ENCODE measurements around the gene CHPF. TPM values are rescaled to one million over a fixed set of nuclear protein-coding genes. Genes with fewer than 3 reads are reported as not detected.

Gene CHPF
- total RNA-seq, 1 experiment from 2014 or later: 53.9 TPM

GRCh38 chr2:219496825-219497494, 46.6 kb downstream of the CHPF start:
- no peak for DNase-seq (ENCODE audit: low spot score)

- DNase-seq (ENCODE audit: low spot score): no peak
Measured at GRCh38 chr2:219496247-219496824, 47.3 kb downstream of the CHPF start.

GRCh38 chr2:219495531-219496122, 48.0 kb downstream of the CHPF start:
- DNase-seq (ENCODE audit: low spot score): peak; percentile 53

- no peak for DNase-seq (ENCODE audit: low spot score)
Measured at GRCh38 chr2:219494952-219495530, 48.6 kb downstream of the CHPF start.

GRCh38 chr2:219493086-219493485, 50.5 kb downstream of the CHPF start:
- DNase-seq (ENCODE audit: low spot score): no peak

- no peak for DNase-seq (ENCODE audit: low spot score)
Measured at GRCh38 chr2:219492575-219492974, 51.0 kb downstream of the CHPF start.

GRCh38 chr2:219491278-219491963, 52.2 kb downstream of the CHPF start:
- no peak for DNase-seq (ENCODE audit: low spot score)

GRCh38 chr2:219490600-219491130, 52.9 kb downstream of the CHPF start:
- no peak for DNase-seq (ENCODE audit: low spot score)

GRCh38 chr2:219490186-219490585, 53.4 kb downstream of the CHPF start:
- DNase-seq (ENCODE audit: low spot score): no peak

- no peak for DNase-seq (ENCODE audit: low spot score)
Measured at GRCh38 chr2:219489315-219489714, 54.3 kb downstream of the CHPF start.

Other genes with a start within 250 kb of the CHPF start
- gene PTPRN, start 234.4 kb downstream of the CHPF start, total RNA-seq (2014; rRNA removed; shearing (Covaris generic)): 6.8 and 10.0 TPM in 2 replicates
- not detected in 2 replicates for gene RESP18, start 211.1 kb downstream of the CHPF start, total RNA-seq (2014; rRNA removed; shearing (Covaris generic))
- gene DNPEP, start 155.9 kb downstream of the CHPF start, total RNA-seq (2014; rRNA removed; shearing (Covaris generic)): 79.9 and 87.7 TPM in 2 replicates
- gene DES, start 125.4 kb downstream of the CHPF start, total RNA-seq (2014; rRNA removed; shearing (Covaris generic)): 0.68 and 1.2 TPM in 2 replicates
- gene SPEG, start 109.0 kb downstream of the CHPF start, total RNA-seq (2014; rRNA removed; shearing (Covaris generic)): 2.5 and 3.7 TPM in 2 replicates
- 74.0 TPM in 2 replicates for gene GMPPA, start 44.9 kb downstream of the CHPF start, total RNA-seq (2014; rRNA removed; shearing (Covaris generic))
- not detected in 2 replicates for gene ASIC4, start 29.3 kb downstream of the CHPF start, total RNA-seq (2014; rRNA removed; shearing (Covaris generic))
- gene TMEM198, start 219 bp upstream of the CHPF start, total RNA-seq (2014; rRNA removed; shearing (Covaris generic)): 0.86 and 1.9 TPM in 2 replicates
- 51.9 and 67.4 TPM in 2 replicates for gene OBSL1, start 27.7 kb upstream of the CHPF start, total RNA-seq (2014; rRNA removed; shearing (Covaris generic))
- 0.35 TPM in 1 of 2 replicates, not detected in the other for gene INHA, start 28.5 kb upstream of the CHPF start, total RNA-seq (2014; rRNA removed; shearing (Covaris generic))
- 5.4 and 8.7 TPM in 2 replicates for gene STK11IP, start 54.0 kb upstream of the CHPF start, total RNA-seq (2014; rRNA removed; shearing (Covaris generic))
- 2.3 and 2.9 TPM in 2 replicates for gene SLC4A3, start 83.8 kb upstream of the CHPF start, total RNA-seq (2014; rRNA removed; shearing (Covaris generic))

All from H4 (cell line).